Endodermal cell (in vitro differentiated cells): ENCODE data around the gene TSPAN9. TPM values are rescaled to one million over a fixed set of nuclear protein-coding genes. Genes with fewer than 3 reads are reported as not detected.
A peak's percentile ranks its signal among the peaks of the same experiment; 100 is the strongest.

ENCODE experiments used
- DNase-seq: peaks from one replicate; pipeline ENCODE4 v3.0.0-alpha.2; 2017
- H3K27ac ChIP-seq: 2 replicates; pipeline ENCODE4 v1.5.1; 2013; ENCODE audit warnings: mild to moderate bottlenecking, low read depth, low read length, moderate library complexity
- H3K27me3 ChIP-seq: 2 replicates; pipeline ENCODE4 v1.6.1; 2013; ENCODE audit warnings: mild to moderate bottlenecking, low read length, moderate library complexity; ENCODE audit not compliant: insufficient read depth, control insufficient read depth, poor library complexity, severe bottlenecking
- H3K36me3 ChIP-seq: 2 replicates; pipeline ENCODE4 v1.7.0; 2013; ENCODE audit warnings: mild to moderate bottlenecking, low read length, moderate library complexity; ENCODE audit not compliant: control insufficient read depth, insufficient read depth
- H3K4me1 ChIP-seq: one replicate; pipeline ENCODE4 v1.7.0; 2013; ENCODE audit warnings: low read length; ENCODE audit not compliant: control insufficient read depth, insufficient read depth
- H3K4me3 ChIP-seq: 2 replicates; pipeline ENCODE4 v1.5.1; 2013; ENCODE audit warnings: mild to moderate bottlenecking, low read length, moderate library complexity
- H3K9ac ChIP-seq: 2 replicates; pipeline ENCODE4 v1.6.1; 2013; ENCODE audit warnings: mild to moderate bottlenecking, low read length, moderate library complexity; ENCODE audit not compliant: poor library complexity, severe bottlenecking; ENCODE audit errors: extremely low read depth
- H3K9me3 ChIP-seq: 2 replicates; pipeline ENCODE4 v1.6.1; 2013; ENCODE audit warnings: mild to moderate bottlenecking, low read length, moderate library complexity; ENCODE audit not compliant: control insufficient read depth
- H3K27ac Mint-ChIP-seq: 2 replicates; pipeline ENCODE4 v1.8.0; 2020; ENCODE audit warnings: mixed read lengths
- H3K27me3 Mint-ChIP-seq: 2 replicates; pipeline ENCODE4 v1.8.0; 2021; ENCODE audit warnings: mild to moderate bottlenecking, mixed read lengths; ENCODE audit not compliant: insufficient read depth
- H3K36me3 Mint-ChIP-seq: 2 replicates; pipeline ENCODE4 v1.8.0; 2020; ENCODE audit warnings: low read depth, mixed read lengths
- H3K4me1 Mint-ChIP-seq: 2 replicates; pipeline ENCODE4 v1.8.0; 2020; ENCODE audit warnings: mixed read lengths
- H3K4me3 Mint-ChIP-seq: 2 replicates; pipeline ENCODE4 v1.8.0; 2020; ENCODE audit warnings: mild to moderate bottlenecking, moderate library complexity, mixed read lengths
- H3K9me3 Mint-ChIP-seq: 2 replicates; pipeline ENCODE4 v1.8.0; 2020; ENCODE audit warnings: mild to moderate bottlenecking, mixed read lengths
- WGBS, 2 experiments: methylation state at CpG; one replicate each; pipeline versions ENCODE4 v1.1.5 to v1.1.7; 2013; ENCODE audit warnings: missing lambda C conversion rate in 2 of 2, mixed read lengths in 1 of 2; ENCODE audit not compliant: insufficient coverage in 1 of 2, insufficient read length in 1 of 2; 5-methylcytosine and 5-hydroxymethylcytosine counted together
- total RNA-seq, 2 donors: library from RNA; stranded (reverse); fragmentation: NEBNext Ultra II Directional in 1 of 2; extraction: Animal tissue kit (Norgen Biotek cat#: 25700) in 1 of 2; gene quantifications; 2 replicates in 1 of 2; 3 replicates in 1 of 2; pipeline ENCODE4 v1.2.1, GENCODE V29; 2021
- TF ChIP-seq, protein P1 (sequence below): fragments of 200-600 bp; sonication (generic); conservative IDR thresholded peaks from 2 replicates; pipeline ENCODE4 v1.5.0; 2021; ENCODE audit warnings: antibody characterized with exemption, mild to moderate bottlenecking

The TSPAN9 gene
- total RNA-seq, 2 donors from 2014 or later = 31.9 to 80.8 TPM

DNA sequence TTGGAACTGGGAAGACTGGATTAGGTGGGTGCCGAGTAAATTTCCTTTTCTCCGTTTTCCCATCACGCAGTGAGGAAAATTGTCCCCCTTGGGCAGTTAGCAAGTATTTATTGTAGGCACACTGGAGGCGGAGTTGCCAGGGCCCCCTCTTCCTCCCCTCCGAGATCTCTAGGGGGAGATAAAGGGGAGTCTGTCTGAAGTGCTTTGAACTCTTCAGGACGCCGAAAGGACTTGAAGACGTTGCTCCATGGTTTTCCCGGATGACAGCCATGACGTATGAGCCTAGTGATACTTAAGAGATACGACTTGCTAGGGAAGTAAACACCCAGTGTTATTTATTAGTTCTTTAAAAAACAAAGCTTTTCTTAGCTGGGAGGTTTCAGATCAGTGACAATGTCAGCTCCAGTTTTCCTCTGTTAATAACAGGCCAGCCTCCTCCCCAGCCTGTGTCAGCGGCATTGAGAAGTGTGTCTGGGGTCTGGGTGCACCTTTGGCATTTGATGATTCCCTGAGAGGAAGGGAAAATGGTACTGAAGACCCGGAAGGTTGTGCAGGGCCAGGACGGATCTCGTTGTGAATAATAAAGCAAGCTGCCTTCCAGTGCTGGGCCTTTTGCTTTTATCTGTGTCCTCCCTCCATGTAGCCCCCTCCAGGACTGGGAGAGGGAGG lies 78.7 kb downstream of the TSPAN9 start:
- Histone ChIP-seq H3K27ac (no peak overlapping the region), H3K9ac (no peak overlapping the region), H3K27me3 (no peaks in the 10 kb centered on the region), H3K36me3 (no peaks in the 10 kb centered on the region), H3K4me1 (peaks cover 6% of the 10 kb centered on the region), H3K4me3 (no peak overlapping the region), H3K9me3 (peaks cover 9% of the 10 kb centered on the region)
- Mint-ChIP-seq H3K4me3 (no peak overlapping the region), H3K4me1 (peaks cover 34% of the 10 kb centered on the region), H3K9me3 (peaks cover 8% of the 10 kb centered on the region), H3K27ac (peak overlapping the region; percentile 27), H3K27me3 (no peaks in the 10 kb centered on the region), H3K36me3 (peaks cover 37% of the 10 kb centered on the region)
- TF ChIP-seq, protein P1, sequence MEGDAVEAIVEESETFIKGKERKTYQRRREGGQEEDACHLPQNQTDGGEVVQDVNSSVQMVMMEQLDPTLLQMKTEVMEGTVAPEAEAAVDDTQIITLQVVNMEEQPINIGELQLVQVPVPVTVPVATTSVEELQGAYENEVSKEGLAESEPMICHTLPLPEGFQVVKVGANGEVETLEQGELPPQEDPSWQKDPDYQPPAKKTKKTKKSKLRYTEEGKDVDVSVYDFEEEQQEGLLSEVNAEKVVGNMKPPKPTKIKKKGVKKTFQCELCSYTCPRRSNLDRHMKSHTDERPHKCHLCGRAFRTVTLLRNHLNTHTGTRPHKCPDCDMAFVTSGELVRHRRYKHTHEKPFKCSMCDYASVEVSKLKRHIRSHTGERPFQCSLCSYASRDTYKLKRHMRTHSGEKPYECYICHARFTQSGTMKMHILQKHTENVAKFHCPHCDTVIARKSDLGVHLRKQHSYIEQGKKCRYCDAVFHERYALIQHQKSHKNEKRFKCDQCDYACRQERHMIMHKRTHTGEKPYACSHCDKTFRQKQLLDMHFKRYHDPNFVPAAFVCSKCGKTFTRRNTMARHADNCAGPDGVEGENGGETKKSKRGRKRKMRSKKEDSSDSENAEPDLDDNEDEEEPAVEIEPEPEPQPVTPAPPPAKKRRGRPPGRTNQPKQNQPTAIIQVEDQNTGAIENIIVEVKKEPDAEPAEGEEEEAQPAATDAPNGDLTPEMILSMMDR = no peak
- WGBS, 2 experiments = 82 to 88% methylated on average over 3 to 15 of the region's 15 CpGs
- peak; percentile 65 for DNase-seq

DNA sequence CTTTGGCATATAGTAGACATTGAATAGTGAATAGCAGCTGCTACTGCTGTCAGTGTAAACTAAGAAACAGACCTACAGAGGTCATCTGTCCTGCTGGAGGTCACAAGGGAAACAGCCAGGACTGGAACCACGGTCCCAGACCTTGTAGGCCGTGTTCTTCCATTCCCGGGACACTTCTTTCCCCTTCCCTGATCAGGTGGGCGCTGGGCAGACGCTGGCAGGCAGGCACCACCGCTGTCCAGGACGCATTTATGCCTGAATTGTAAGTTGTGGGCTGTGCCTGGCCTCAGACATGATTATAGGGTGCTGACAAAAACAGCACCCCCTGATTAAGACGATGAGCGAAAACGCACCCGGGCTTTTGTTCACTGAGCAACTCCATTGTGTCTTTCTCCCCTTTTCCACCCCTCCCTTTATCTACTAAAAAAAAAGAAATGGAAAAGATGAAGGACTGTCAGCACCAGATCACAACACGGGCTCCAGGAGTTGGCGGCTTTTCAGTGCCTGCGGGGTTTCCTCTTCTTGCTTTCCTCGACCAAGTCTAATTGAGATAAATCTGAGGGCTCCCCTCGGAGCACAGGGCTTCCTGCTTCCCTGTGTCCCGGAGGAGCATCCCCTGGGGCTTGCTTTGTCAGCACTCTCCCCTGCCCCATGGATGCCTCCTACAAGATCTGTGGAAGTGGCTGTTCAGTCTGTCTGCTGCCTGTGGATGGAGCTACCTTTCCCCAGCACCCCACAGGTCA lies 80.6 kb downstream of the TSPAN9 start:
- Histone ChIP-seq H3K36me3 (no peaks in the 10 kb centered on the region), H3K4me3 (no peak overlapping the region), H3K4me1 (no peaks in the 10 kb centered on the region), H3K9me3 (peaks cover 23% of the 10 kb centered on the region), H3K27me3 (no peaks in the 10 kb centered on the region), H3K9ac (no peak overlapping the region), H3K27ac (no peak overlapping the region)
- Mint-ChIP-seq H3K9me3 (peaks cover 20% of the 10 kb centered on the region), H3K4me3 (no peak overlapping the region), H3K27ac (no peak overlapping the region), H3K36me3 (peaks cover 49% of the 10 kb centered on the region), H3K27me3 (no peaks in the 10 kb centered on the region), H3K4me1 (peaks cover 19% of the 10 kb centered on the region)
- DNase-seq = no peak
- TF ChIP-seq, protein P1 = no peak
- WGBS, 2 experiments = 81 to 91% methylated on average over 11 to 17 of the region's 17 CpGs

DNA sequence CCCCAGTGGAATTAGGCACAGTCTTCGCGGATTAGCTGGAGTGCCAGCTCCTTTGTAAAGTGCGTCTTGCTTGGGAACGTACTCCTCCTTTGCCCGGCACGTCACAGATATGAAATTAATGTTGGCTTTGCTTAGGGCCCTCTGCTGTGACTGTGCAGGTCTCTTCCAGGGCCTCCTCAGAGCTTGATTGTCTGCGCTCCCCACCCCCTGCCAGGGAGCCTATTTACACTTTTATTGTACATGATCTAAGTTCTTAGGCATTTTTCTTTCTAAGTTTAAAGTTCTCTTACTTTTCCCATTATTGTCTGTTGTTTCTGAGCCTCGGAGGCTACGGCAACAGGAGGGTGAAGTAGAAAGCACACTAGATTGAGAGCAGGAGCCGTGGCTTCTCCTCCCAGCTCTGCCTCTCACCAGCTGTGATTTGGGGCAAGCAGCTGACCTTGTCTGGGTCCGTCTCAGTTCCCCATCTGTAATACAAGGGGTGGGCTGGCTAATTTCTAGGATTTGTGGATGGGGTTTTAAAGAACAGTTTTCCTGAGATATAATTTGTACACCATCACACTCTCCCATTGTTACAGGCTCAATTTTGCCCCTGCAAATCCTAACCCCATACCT lies 81.8 kb downstream of the TSPAN9 start:
- Mint-ChIP-seq H3K4me1 (peaks cover 22% of the 10 kb centered on the region), H3K9me3 (peaks cover 20% of the 10 kb centered on the region), H3K27me3 (no peaks in the 10 kb centered on the region), H3K27ac (peak overlapping the region; percentile 22), H3K4me3 (no peak overlapping the region), H3K36me3 (peaks cover 49% of the 10 kb centered on the region)
- no peaks in the 10 kb centered on the region for H3K27me3 ChIP-seq
- H3K27ac ChIP-seq = peak overlapping the region; percentile 51
- H3K36me3 ChIP-seq = no peaks in the 10 kb centered on the region
- no peak overlapping the region for H3K9ac ChIP-seq
- 84 to 90% methylated on average over 7 to 10 of the region's 11 CpGs for WGBS, 2 experiments
- no peak for DNase-seq
- H3K4me3 ChIP-seq = no peak overlapping the region
- peaks cover 2% of the 10 kb centered on the region for H3K4me1 ChIP-seq
- H3K9me3 ChIP-seq = peaks cover 23% of the 10 kb centered on the region
- TF ChIP-seq, protein P1 = no peak
